ENCODE measurements around the gene GPC6. TPM values are rescaled to one million over a fixed set of nuclear protein-coding genes. Genes with fewer than 3 reads are reported as not detected.

Gene GPC6
- polyA plus RNA-seq, 1 donor (not counting 4 experiments of a cell fraction or from before 2014, with no cell fraction given): 0.42 TPM

DNA sequence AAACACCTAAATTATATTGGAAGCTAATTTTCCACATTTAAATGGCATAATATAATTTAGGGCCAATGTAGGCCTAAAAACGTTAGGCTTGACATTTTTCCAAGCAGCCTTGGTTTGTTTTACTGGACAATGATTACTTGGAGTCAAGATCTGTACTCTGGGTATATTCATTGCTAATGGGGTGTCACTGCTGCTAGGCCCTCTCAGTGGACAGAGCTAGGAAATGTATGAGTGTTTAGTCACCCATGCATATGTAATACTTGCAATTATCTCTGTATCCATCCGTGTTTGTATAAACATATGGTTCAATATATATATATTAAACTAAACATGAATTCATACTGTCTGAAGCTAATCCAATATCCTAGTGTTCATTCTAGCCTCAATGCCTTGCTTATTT, 654.8 kb downstream of the GPC6 start:
- no peak for TF ChIP-seq EZH2 (IDR thresholded peaks at IDR 0.05; ENCODE audit: low read length)
- TF ChIP-seq, protein P1, sequence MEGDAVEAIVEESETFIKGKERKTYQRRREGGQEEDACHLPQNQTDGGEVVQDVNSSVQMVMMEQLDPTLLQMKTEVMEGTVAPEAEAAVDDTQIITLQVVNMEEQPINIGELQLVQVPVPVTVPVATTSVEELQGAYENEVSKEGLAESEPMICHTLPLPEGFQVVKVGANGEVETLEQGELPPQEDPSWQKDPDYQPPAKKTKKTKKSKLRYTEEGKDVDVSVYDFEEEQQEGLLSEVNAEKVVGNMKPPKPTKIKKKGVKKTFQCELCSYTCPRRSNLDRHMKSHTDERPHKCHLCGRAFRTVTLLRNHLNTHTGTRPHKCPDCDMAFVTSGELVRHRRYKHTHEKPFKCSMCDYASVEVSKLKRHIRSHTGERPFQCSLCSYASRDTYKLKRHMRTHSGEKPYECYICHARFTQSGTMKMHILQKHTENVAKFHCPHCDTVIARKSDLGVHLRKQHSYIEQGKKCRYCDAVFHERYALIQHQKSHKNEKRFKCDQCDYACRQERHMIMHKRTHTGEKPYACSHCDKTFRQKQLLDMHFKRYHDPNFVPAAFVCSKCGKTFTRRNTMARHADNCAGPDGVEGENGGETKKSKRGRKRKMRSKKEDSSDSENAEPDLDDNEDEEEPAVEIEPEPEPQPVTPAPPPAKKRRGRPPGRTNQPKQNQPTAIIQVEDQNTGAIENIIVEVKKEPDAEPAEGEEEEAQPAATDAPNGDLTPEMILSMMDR (optimal IDR thresholded peaks at IDR 0.05 in 1 of 3, IDR thresholded peaks at IDR 0.05 in 1 of 3, conservative IDR thresholded peaks at IDR 0.05 in 1 of 3; ENCODE audit: extremely low read depth in 1 of 3, insufficient read depth in 2 of 3, low read length in 3 of 3): no peak
- Histone ChIP-seq H3K4me1 (ENCODE audit: control insufficient read depth, extremely low read depth, insufficient read depth, low read length) (no peaks in the 10 kb centered on the region), H3K4me2 (ENCODE audit: control insufficient read depth, extremely low read depth, insufficient read depth, low read depth, low read length) (no peak overlapping the region), H3K79me2 (ENCODE audit: control insufficient read depth, insufficient read depth, low read length) (no peaks in the 10 kb centered on the region), H3K27me3 (ENCODE audit: control insufficient read depth, extremely low read depth, insufficient read depth, low read length) (no peaks in the 10 kb centered on the region), H2AFZ (ENCODE audit: control insufficient read depth, low read length) (no peak overlapping the region), H3K9me1 (ENCODE audit: control insufficient read depth, extremely low read depth, insufficient read depth, low read length) (no peaks in the 10 kb centered on the region), H3K9ac (ENCODE audit: control insufficient read depth, extremely low read depth, insufficient read depth, low read length) (no peak overlapping the region), H3K36me3 (ENCODE audit: control insufficient read depth in 2 of 2, extremely low read depth in 1 of 2, insufficient read depth in 2 of 2, low read length in 2 of 2) (no peaks in the 10 kb centered on the region), H4K20me1 (ENCODE audit: control insufficient read depth, extremely low read depth, insufficient read depth, low read length) (no peaks in the 10 kb centered on the region), H3K9me3 (ENCODE audit: control insufficient read depth, low read depth, low read length) (no peaks in the 10 kb centered on the region), H3K4me3 (ENCODE audit: control insufficient read depth in 2 of 3, extremely low read depth in 1 of 3, insufficient read depth in 2 of 3, low read depth in 1 of 3, low read length in 3 of 3) (no peak overlapping the region), H3K27ac (ENCODE audit: control insufficient read depth, insufficient read depth, low read length) (no peak overlapping the region)
- dilution Hi-C loops (cut with MboI; ENCODE audit: extremely low pct_ligation_motif_present, low sequenced_read_pairs): no loop called here
- DNase-seq (ENCODE audit: low read depth, low spot score) (no peak), FAIRE-seq (no peak)

DNA sequence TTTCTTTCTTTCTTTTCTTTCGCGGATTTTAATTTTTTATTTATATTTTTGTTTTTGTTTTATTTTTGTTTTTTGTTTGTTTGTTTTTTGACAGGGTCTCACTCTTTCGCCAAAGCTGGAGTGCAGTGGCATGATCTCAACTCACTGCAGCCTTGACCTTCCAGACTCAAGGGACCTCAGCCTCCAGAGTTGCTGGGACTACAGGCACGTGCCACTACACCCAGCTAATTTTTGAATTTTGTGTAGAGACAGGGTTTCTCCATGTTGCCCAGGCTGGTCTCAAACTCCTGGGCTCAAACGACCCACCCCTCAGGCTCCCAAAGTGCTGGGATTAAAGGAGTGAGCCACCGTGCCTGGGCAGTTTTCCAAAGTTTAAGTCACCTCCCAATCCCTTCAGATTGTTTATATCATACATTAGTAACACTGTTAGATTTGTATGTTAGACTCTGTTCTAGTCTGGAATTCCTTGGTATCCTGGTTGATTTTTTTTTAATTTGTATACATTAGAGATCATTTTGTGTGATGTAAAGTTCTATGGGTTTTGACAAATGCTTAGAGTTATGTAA, 655.6 kb downstream of the GPC6 start:
- no peak overlapping the region for H3K27ac ChIP-seq (ENCODE audit: control insufficient read depth, insufficient read depth, low read length)
- no peaks in the 10 kb centered on the region for H3K27me3 ChIP-seq (ENCODE audit: control insufficient read depth, extremely low read depth, insufficient read depth, low read length)
- no peak overlapping the region for H3K9ac ChIP-seq (ENCODE audit: control insufficient read depth, extremely low read depth, insufficient read depth, low read length)
- H3K4me2 ChIP-seq (ENCODE audit: control insufficient read depth, extremely low read depth, insufficient read depth, low read depth, low read length): no peak overlapping the region
- no peaks in the 10 kb centered on the region for H3K79me2 ChIP-seq (ENCODE audit: control insufficient read depth, insufficient read depth, low read length)
- no peaks in the 10 kb centered on the region for H3K9me1 ChIP-seq (ENCODE audit: control insufficient read depth, extremely low read depth, insufficient read depth, low read length)
- no peaks in the 10 kb centered on the region for H3K9me3 ChIP-seq (ENCODE audit: control insufficient read depth, low read depth, low read length)
- no peaks in the 10 kb centered on the region for H3K4me1 ChIP-seq (ENCODE audit: control insufficient read depth, extremely low read depth, insufficient read depth, low read length)
- H2AFZ ChIP-seq (ENCODE audit: control insufficient read depth, low read length): no peak overlapping the region
- H3K4me3 ChIP-seq (ENCODE audit: control insufficient read depth in 2 of 3, extremely low read depth in 1 of 3, insufficient read depth in 2 of 3, low read depth in 1 of 3, low read length in 3 of 3): no peak overlapping the region
- dilution Hi-C loops (cut with MboI; ENCODE audit: extremely low pct_ligation_motif_present, low sequenced_read_pairs): no loop called here
- FAIRE-seq: no peak
- no peaks in the 10 kb centered on the region for H4K20me1 ChIP-seq (ENCODE audit: control insufficient read depth, extremely low read depth, insufficient read depth, low read length)
- DNase-seq (ENCODE audit: low read depth, low spot score): no peak
- no peak for TF ChIP-seq EZH2 (IDR thresholded peaks at IDR 0.05; ENCODE audit: low read length)
- TF ChIP-seq, protein P1 (optimal IDR thresholded peaks at IDR 0.05 in 1 of 3, IDR thresholded peaks at IDR 0.05 in 1 of 3, conservative IDR thresholded peaks at IDR 0.05 in 1 of 3; ENCODE audit: extremely low read depth in 1 of 3, insufficient read depth in 2 of 3, low read length in 3 of 3): no peak
- no peaks in the 10 kb centered on the region for H3K36me3 ChIP-seq (ENCODE audit: control insufficient read depth in 2 of 2, extremely low read depth in 1 of 2, insufficient read depth in 2 of 2, low read length in 2 of 2)

All from keratinocyte (primary cell).